Lung (tissue), 12 donors: ENCODE results near the gene PPP1R13B. TPM values are rescaled to one million over a fixed set of nuclear protein-coding genes. Genes with fewer than 3 reads are reported as not detected.

Experiments
- ATAC-seq: fragments of 200-7000 bp; cut with Tn5 transposase; one replicate; pipeline ENCODE4 v1.9.1; 2020; ENCODE audit warnings: moderate number of reproducible peaks; ENCODE audit not compliant: insufficient read depth, low FRiP score
- DNase-seq, 3 donors: peaks; one replicate each; pipeline ENCODE4 v3.0.0-alpha.2; 2013 to 2017
- H3K27ac ChIP-seq, 2 donors: one replicate each; pipeline ENCODE4 v1.5.1; 2013; ENCODE audit warnings: mild to moderate bottlenecking in 2 of 2, moderate library complexity in 2 of 2, control low read depth in 1 of 2, inconsistent platforms in 1 of 2, low read depth in 1 of 2, low read length in 1 of 2
- H3K27me3 ChIP-seq, 3 donors: one replicate each; pipeline ENCODE4 v1.5.1; 2013; ENCODE audit warnings: low read length in 2 of 3; ENCODE audit not compliant: control insufficient read depth in 3 of 3, insufficient read depth in 3 of 3
- H3K36me3 ChIP-seq, 4 donors: one replicate each; pipeline ENCODE4 v1.5.1; 2013; ENCODE audit warnings: low read length in 4 of 4, mild to moderate bottlenecking in 1 of 4, moderate library complexity in 1 of 4; ENCODE audit not compliant: control insufficient read depth in 4 of 4, insufficient read depth in 4 of 4
- H3K4me1 ChIP-seq, 5 donors: one replicate each; pipeline ENCODE4 v1.5.1; 2013; ENCODE audit warnings: low read length in 5 of 5, mild to moderate bottlenecking in 2 of 5, moderate library complexity in 1 of 5; ENCODE audit not compliant: control insufficient read depth in 5 of 5, insufficient read depth in 5 of 5
- H3K4me3 ChIP-seq: one replicate; pipeline ENCODE4 v1.5.1; 2013; ENCODE audit warnings: mild to moderate bottlenecking, control low read depth, moderate library complexity
- H3K9ac ChIP-seq, 2 donors: one replicate each; pipeline ENCODE4 v1.5.1; 2013; ENCODE audit warnings: low read length in 2 of 2, control low read depth in 1 of 2; ENCODE audit not compliant: insufficient read depth in 1 of 2
- H3K9me3 ChIP-seq, 4 donors: one replicate each; pipeline ENCODE4 v1.5.1; 2013; ENCODE audit warnings: low read length in 3 of 4, mild to moderate bottlenecking in 1 of 4, moderate library complexity in 1 of 4; ENCODE audit not compliant: control insufficient read depth in 4 of 4, insufficient read depth in 3 of 4
- CTCF ChIP-seq: IDR thresholded peaks from 2 replicates; pipeline ENCODE4 v1.5.1; 2012; ENCODE audit warnings: mild to moderate bottlenecking; ENCODE audit errors: control extremely low read depth, extremely low read depth
- whole genome bisulfite sequencing, 2 donors: extraction: QIAGEN DNeasy Blood & Tissue Kit; methylation state at CpG; one replicate each; pipeline ENCODE4 v1.1.7; 2013; 5-methylcytosine and 5-hydroxymethylcytosine counted together
- polyA plus RNA-seq, 2 donors: library from polyadenylated mRNA; stranded (reverse); fragments of 200-250 nt; gene quantifications; one replicate each; pipeline ENCODE4 v1.2.1, GENCODE V29; 2013
- total RNA-seq, 2 donors: library from RNA; depleted of rRNA in 1 of 2; stranded (reverse); fragments of >200 nt in 1 of 2; gene quantifications; one replicate each; pipeline ENCODE4 v1.2.1, GENCODE V29; 2014 to 2021
- donor health status: control.
- donor health status: control.
- donor health status: Bipolar disorder and iron deficiency.
- donor health status: healthy.
- donor health status: DM: yes; HTN: yes; CAD: no.

PPP1R13B gene
- total and polyA plus RNA-seq, 4 donors = 12.0 to 66.6 (median 38.4) TPM

- Histone ChIP-seq H3K9ac (no peak overlapping the region), H3K9me3 (no peaks in the 10 kb centered on the region), H3K4me3 (no peak overlapping the region), H3K36me3 (peaks cover 0 to 5% (median under 1%) of the 10 kb centered on the region in 4 donors), H3K27ac (no peak overlapping the region), H3K4me1 (peaks cover 0 to 3% (median 0%) of the 10 kb centered on the region in 5 donors), H3K27me3 (no peaks in the 10 kb centered on the region)
- DNase-seq (no peak), ATAC-seq (no peak)
- 95 to 97% methylated on average over 2 of the region's 2 CpGs for WGBS, 2 donors
- TF ChIP-seq CTCF = no peak
Measured at GRCh38 chr14:103770500-103770899, 76.9 kb downstream of the PPP1R13B start.

GRCh38 chr14:103767336-103767894 lies 80.0 kb downstream of the PPP1R13B start:
- WGBS, 2 donors = 72 to 77% methylated on average over 4 of the region's 4 CpGs
- ATAC-seq = no peak

GRCh38 chr14:103765526-103765925 lies 81.8 kb downstream of the PPP1R13B start:
- Histone ChIP-seq H3K27ac (peak overlapping the region in 1 of 2 donors; percentile 23), H3K27me3 (no peaks in the 10 kb centered on the region), H3K9ac (no peak overlapping the region), H3K9me3 (no peaks in the 10 kb centered on the region), H3K4me1 (peaks cover 0 to 2% (median 0%) of the 10 kb centered on the region in 5 donors), H3K36me3 (peaks cover 0 to 6% (median 2%) of the 10 kb centered on the region in 4 donors), H3K4me3 (no peak overlapping the region)
- ATAC-seq (no peak), DNase-seq (no peak)
- 46 to 51% methylated on average over 3 of the region's 3 CpGs for WGBS, 2 donors
- no peak for TF ChIP-seq CTCF

More at GRCh38 chr14:103767336-103767894, 80.0 kb downstream of the PPP1R13B start:
- TF ChIP-seq CTCF = no peak
- Histone ChIP-seq H3K4me3 (no peak overlapping the region), H3K27me3 (no peaks in the 10 kb centered on the region), H3K36me3 (peaks cover 0 to 5% (median 1%) of the 10 kb centered on the region in 4 donors), H3K9ac (no peak overlapping the region), H3K27ac (no peak overlapping the region), H3K9me3 (no peaks in the 10 kb centered on the region), H3K4me1 (peaks cover 0 to 2% (median 0%) of the 10 kb centered on the region in 5 donors)
- DNase-seq = peak in 1 of 3 donors; percentile 11
